Stimulated activated CD8-positive, alpha-beta memory T cell treated with anti-CD3 and anti-CD28 coated beads, Interleukin-7, amount 100 ng/mL, for 4 hours (primary cell): ENCODE measurements around the gene CDC37.

Experiments used
- DNase-seq, 2 donors: peaks; one replicate each; pipeline ENCODE4 v3.0.0-alpha.2; 2020; ENCODE audit warnings: low read depth in 2 of 2

Gene CDC37

DNA sequence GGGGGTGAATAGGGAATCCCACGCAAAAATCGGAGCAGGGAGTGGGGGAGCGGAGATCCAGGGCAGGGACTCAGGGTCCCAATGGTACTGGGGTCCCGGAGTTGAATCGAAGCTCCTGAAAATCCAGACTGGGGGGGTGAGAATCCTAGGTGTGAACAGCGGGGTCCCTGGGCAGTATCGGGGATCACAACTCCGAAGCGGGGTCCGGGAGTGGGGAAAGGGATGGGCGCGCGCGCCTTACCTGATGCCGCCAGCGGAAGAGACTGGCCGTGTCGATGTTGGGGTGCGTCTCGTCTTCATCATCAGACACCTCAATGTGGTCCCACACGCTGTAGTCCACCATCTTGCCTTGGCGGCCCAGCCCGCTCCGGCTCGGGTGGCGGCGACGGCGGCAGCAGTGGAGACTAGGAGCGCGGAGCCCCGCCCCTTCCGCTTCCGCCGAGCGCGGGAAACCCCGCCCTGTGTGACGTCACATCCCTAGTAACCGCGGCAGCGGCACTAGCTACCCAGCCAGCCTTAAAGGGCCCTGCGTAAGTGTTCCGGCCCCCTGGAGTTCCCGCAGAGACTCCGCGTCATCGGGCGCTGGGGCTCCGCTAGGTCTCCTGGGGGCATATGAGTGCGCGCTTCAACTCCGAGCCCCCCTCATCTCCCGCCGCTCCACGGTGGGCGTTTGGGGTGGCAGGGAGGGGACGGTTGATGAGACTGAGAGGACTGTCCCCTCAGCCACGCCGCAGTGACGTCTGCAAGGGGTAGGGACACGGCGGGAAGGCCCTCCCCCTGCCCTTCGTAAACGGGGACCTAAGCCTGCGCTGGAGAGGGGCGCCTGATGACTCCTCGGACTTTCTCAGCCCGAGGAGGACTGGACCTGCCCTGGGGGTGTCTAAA, at the start of gene CDC37:
Gene CDC37 (minus strand): TSS at position 406 of the 885 bp plus-strand sequence. CDS start 63 bp downstream, at position 343.
- peak; percentile 93 to 96 for DNase-seq

DNA sequence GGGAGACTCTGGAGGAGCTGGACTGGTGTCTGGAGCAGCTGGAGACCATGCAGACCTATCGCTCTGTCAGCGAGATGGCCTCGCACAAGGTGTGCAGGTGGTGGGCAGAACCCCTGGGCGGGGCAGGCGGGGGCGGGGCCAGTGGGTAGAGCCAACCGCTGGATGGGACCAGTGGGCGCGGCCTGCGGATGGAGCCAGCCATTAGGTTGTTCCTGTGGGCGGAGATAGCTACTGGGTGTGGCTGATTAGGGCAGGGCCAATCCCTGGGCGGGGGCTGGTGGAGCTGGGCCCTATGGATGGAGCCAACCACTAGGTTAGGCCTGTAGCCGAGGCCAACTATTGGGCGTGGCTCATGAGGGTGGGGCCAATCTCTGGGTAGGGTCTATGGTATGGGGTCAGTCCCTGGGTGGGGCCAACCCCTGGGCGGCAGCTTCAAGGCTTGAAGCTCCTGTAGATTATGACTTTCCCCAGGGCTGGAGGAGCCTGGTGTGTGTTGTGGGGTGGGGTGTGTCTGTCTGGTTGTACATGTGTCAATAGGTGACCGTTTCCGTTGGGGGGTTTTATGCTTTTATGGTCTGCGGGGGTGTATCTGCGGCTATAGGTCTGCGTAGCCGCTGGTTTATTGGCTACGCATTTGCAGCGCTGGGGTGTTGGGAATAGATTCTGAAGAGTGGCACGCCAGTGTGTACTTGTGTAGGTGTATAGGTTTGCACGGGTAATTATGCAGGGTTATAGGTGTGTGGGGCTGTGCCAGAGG, 47.7 kb upstream of the CDC37 start:
- DNase-seq = no peak

DNA sequence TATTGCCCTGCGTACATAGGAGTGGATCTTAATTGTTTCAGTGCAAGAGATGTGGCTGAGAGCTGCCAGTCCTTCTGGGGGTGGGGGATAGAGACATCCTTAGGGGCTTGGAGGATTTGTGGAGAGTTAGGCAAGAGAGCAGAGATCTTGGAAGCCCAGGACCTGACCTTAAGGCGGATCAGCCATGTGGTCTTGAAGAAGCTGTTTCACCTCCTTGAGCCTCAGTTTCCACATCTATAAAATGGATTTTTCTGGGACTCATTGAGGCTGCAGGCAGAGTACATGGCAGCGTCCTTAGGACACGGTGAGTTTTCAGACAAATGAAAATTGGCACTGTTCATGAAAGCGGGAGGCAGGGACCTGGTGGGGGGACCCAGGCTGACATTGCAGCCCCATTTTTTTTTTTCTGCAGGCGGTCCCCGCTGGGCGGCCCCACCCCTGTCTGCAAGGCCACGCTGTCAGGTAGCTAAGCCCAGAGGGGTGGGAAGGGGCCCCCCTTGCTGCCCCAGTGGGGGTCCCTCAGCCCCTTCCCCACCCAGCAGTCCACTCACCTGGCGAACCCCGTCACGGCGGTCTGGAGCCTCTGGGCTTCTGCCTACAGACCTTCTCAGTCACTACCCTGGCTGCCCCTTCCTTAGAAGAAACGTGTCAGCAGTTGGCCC, 47.0 kb upstream of the CDC37 start:
- DNase-seq = no peak

DNA sequence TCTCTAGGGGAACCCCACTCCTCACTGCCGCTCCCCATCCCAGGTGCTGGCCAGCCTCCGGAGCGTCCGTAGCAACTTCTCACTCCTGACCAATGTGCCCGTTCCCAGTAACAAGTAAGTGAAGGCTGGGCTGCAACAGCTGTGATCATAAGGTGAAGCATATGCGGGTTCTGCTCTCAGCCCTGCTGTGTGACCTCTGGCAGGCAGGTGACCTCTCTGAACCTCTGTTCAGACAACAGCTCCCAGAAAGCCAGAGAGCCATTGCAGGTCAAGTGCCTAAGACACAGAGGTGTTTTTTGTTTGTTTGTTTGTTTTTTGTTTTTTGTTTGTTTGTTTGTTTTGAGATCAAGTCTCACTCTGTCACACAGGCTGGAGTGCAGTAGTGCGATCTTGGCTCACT, 45.7 kb upstream of the CDC37 start:
- no peak for DNase-seq

DNA sequence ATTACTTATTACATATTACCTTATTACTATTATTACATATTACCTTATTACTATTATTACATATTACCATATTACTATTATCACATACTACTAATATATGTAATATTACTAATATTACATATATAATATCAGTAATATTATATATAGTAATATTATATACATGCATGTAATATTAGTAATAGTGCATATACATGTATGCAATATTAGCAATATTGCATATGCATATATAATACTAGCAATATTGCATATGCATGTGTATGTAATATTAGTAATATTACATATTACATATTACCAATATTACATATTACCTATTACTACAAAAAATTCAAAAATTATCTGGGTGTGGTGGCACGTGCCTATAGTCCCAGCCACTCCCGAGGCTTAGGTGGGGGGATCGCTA, 39.4 kb upstream of the CDC37 start:
- no peak for DNase-seq

DNA sequence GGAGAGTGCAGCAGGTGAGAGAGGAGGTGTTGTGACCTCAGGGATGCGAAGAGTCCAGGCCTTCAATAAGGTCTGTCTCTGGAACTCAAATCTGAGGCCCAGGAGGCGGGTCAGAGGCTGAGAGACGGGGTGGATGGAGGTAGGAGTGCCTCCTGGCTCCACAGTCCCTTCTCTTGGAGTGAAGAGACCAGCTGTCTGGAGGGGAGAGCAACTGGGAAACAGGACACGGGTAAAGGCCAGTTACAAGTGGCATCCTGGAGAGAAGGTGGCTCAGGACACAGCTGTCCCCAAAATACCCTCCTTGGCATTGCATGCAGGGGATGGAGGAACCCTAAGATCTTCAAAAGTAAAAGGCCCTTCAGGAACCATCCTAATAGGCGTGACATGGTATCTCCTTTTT, 36.2 kb upstream of the CDC37 start:
- no peak for DNase-seq

DNA sequence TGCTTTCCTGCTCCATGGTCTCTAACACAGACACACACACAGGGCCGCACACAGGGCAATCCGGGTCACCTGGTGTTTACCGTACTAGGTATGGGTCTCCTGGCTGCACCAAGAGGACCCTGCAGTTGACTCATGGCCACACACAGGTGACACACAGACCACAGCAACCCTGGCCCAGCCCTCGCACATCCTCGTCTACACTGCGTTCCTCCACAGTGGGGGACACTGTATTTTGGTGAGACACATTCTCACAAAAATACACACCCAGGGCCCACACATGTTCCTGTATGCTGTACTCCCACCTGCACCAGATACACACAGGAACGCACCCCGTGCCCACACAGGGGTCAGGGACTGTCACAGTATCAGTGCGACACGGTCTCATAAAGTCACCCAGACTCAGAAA, 29.8 kb upstream of the CDC37 start:
- DNase-seq = no peak

DNA sequence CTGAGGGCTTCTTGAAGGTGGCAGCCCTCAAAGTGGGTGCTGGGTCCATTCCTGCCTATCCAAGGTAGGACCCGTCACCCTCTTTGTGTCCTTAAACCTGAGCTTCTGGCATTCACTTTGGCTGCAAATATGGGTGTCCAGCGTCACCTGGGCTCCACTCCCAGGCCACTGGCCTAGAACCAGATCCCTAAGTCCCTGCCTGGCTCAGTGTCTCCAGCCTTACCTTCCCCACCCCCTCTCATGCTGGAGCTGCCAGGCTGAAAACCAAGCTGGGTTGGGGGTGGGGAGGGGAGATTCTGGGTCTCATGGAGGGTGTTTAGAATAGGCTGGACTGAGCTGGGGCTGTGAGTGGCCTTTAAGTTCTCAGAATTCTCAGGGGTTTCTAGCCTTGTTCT, 29.4 kb upstream of the CDC37 start:
- no peak for DNase-seq

DNA sequence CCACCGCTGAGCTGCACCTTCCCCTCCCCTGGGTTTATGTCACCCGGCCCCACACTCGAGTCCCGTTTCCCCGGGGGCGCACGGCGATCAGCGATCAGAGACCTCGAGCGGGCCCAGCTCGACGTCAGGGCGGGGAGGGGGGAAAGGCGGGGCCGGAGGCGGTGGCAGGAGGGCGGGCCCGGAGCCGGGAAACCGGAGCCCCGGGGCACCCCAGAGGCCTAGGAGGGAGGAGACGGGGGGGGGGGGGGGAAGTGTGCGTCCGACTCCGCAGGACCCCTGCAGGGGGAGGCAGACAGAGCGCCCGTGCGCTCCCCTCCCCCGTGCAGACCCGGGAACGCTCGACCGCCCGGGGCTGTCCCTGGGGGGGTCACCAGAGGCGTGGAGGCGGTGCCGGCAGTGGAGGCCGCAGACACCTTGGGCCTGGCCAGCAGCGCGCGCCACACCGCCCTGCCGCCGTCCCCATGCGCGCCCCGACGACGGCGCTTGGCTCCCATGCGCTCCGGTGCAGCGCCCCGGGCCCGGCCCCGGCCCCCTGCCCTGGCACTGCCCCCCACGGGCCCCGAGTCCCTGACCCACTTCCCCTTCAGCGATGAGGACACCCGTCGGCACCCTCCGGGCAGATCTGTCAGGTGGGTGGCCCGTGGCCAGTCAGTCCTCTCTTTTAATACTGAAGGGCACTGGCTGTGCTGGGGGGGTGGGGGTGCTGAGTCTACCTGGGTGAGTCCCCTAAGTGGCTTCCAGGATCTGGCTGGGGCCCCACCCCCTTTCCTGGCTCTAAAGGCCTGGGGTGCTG, 28.8 kb upstream of the CDC37 start:
- peak in 1 of 2 donors; percentile 61 for DNase-seq

DNA sequence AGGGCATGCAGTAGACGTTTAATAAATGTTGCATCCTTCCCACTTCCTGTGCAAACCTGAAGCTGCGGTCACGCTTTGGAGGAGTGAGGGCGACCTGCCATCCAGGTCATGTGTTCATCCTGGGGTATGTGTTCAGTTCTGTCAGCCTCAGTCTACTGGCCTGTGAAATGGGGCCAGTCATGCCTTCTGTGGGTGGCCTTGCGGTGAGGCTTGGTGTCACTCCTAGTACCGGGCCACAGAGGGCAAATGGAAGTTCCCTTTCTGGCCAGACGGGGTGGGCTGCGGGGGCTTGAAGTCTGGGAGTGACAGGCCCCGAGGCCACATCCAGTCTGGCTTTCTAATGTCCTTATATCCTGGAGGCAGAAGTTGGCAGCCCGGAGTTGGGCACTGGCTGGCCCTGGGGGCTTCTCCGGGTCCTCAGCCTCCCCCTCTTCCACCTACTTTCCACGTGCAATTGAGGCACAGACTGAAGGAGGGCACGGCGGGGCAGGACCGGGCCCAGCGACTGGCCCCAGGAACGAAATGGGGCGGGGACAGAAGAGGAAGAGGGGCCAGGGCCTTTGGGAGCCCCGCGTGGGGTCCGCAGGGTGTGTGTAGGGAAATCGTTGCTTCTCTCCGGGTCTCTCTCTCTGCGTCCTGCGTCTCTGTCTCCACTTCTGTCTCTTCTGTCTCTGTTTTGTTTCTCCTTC, 28.1 kb upstream of the CDC37 start:
- DNase-seq = peak in 1 of 2 donors; percentile 45

DNA sequence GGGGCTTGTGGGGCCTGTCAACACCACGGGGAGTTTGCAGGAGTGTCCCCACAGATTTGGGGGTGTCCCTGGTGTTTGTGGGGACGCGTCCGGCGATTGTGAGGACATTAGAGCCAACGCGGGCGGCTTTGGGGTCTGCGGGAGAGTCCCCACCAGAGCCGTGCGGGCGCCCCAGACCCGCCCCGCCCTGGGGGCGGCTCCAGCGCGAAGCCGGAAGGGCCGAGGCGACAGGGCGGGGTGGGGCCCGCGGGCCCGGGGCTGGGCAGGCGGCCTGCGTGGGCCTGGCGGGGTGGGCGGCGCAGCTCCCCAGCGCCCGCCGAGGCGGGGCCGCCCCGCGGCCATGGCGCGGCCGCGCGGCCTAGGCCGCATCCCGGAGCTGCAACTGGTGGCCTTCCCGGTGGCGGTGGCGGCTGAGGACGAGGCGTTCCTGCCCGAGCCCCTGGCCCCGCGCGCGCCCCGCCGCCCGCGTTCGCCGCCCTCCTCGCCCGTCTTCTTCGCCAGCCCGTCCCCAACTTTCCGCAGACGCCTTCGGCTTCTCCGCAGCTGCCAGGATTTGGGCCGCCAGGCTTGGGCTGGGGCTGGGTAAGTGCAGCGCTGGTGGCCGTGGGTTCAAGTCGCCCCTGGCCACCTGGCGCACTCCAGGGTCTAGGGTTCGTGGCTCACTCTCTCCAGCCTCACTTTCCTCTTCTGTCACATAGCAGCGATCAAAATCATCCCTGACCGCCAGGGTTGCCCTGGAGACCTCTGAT, 27.3 kb upstream of the CDC37 start:
- no peak for DNase-seq

DNA sequence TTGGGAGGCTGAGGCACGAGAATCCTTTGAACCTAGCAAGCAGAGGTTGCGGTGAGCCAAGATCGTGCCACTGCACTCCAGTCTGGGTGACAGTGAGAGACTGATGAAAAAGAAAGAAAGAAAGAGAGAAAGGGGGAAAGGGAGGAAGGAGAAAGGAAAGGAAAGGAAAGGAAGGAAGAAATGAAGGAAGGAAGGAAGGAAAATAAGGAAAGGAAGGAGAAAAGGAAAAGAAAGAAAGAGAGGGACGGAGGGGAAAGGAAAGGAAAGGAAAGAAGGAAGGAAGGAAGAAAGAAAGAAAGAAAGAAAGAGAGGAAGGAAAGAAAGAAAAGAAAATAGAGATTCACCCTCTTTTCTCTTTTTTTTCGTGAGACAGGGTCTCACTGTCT, 25.6 kb upstream of the CDC37 start:
- DNase-seq = no peak

DNA sequence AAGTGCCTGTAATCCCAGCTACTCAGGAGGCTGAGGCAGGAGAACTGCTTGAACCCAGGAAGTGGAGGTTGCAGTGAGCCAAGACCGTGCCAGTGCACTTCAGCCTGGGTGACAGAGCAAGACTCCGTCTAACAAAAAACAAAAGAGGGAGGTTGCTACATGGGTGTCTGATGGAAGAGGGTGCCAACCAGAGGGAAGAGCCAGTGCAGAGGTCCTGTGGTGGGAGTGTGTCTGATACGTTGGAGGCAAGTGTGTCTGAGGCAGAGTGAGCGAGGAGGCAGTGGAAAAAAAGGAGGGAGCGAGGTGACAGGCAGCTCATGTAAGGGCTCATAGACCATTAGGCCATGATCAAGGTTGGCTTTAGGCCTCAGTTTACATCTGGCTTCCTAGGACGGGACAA, 23.8 kb upstream of the CDC37 start:
- no peak for DNase-seq

DNA sequence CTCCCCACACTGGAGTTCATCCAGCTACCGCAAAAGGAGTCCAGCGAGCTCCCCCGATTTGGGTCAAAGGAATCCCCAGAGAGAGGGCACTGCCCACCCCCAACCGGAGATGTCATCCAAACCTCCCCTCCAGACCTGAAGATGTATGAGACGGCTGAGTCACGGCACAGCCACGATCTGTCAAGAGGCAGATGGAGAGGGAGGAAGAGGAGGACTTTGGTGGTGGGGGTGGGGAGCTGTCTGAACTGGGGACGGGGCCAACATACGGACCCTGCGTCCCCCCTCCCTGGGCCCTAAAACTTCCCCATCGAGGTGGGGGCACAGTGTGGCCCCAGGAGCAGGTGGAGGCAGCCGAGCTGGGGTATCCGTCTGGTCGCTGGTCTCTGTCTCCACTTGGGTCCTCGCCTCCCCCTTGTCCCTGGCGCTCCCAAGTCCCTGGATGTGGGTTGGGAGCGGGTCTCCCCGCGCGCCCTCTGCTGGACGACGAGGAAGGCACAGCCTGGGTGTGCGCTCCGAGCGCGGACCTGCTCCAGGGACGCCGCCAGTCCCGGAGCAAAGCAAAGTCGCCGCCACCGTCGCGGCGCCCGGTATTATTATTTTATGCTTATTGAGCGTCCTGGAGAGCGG, 20.8 kb upstream of the CDC37 start:
- DNase-seq = peak in 1 of 2 donors; percentile 47

DNA sequence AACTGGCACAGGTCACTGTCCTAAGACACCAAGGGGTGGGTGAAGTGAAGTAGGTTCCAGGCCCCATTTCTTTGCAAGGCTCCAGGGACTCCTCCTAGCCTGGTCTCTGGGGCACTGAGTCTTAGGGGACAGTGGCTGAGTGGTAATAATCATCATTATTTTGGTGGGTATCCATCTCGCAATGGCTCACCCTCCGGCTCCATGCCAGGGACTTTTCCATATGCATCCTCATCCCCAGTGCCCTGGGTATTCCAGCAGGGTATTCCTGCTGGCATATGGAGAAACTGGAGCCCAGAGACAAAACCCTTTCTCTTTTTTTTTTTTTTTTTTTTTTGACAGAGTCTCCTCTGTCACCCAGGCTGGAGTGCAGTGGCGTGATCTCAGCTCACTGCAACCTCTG, 19.5 kb upstream of the CDC37 start:
- no peak for DNase-seq

DNA sequence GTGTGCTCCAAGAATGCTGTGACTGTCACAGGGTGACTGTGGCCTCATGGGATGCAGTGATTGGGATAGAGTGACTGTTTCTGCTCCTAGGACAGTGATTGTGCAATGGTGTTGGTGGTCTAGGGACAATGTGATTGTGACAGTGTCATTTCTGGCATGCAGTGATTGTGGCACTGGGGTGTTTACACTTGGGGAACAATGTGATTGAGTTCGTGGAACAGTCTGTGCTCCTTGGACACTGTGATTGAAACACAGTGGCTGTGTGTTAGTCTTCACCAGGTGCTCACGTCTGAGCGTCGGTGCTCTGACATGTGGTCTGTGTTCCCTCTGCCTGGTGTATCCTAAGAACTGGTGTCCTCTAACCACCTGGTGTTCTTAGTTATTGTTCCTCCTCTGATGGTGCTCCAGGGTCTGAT, 18.7 kb upstream of the CDC37 start:
- no peak for DNase-seq

DNA sequence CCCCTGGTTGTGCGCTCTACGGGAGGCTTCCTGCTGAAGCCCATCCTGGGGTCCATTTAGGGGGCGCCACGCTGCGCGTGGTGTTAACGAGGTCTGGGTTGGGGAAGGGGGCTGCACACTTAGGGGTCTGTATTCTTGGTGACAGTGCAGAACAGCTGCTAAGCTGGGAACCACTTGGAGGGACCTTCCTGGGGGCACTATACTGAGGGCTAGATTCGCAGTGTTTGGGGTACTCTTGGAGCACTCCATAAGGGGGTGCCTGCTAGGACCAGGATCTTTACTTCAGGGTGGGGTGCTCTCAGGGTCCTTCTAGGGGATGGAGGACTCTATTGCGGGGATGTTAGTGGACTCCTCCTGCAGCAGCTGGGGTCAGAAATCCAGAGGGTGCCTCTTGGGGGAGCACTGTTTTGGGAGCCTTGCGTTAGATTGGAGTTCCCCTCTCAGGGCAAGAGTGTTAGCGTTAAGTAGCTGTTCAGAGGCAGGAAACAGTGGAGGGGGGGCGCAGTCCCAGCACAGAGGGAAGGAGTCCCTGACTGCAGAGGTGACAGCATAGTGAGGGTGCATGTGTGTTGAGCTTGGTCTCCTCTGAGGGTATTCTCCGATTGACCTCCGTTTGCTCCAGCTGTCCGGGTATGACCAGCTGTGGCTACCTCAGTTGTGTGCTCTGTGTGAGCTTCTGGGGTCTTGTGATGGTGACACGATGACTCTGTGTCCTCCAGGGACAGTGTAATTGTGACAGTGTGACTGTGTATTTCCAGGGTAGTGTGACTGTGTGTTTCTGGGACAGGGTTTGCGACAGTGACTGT, 18.1 kb upstream of the CDC37 start:
- no peak for DNase-seq

DNA sequence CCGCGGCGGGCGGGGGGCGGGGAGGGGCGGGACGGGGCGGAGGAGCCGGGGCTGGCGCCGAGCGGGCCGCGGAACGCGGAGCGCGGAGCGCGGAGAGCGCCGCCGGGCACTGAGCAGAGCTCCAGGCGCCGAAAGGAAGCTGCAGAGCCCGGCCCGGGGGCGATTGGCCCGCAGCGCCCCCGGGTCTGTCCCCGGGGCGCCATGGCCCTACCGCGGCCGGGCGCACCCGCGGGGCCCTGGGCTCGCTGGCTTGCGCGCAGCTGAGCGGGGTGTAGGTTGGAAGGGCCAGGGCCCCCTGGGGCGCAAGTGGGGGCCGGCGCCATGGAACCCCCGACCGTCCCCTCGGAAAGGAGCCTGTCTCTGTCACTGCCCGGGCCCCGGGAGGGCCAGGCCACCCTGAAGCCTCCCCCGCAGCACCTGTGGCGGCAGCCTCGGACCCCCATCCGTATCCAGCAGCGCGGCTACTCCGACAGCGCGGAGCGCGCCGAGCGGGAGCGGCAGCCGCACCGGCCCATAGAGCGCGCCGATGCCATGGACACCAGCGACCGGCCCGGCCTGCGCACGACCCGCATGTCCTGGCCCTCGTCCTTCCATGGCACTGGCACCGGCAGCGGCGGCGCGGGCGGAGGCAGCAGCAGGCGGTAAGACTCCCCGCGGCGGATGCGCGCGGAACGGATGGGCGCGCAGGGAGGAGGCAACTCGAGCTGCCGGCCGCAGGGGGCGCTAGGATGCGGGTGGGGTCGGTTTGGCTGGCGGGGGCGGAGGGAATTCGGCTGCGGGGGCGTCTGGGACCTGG, 17.3 kb upstream of the CDC37 start, which contains the start of gene PDE4A:
Gene PDE4A (plus strand): TSS at position 95 of the 796 bp plus-strand sequence. CDS start 227 bp downstream, at position 322.
- peak in 1 of 2 donors; percentile 56 for DNase-seq
